Spleen (tissue), 7 donors: ENCODE data around the gene HEG1.

ENCODE experiments used
- CTCF ChIP-seq, 11 experiments: fragments of 200-600 bp in 7 of 11; fragments of 450-650 bp in 4 of 11; sonication (generic) in 4 of 11; IDR thresholded peaks in 8 of 11; conservative IDR thresholded peaks in 3 of 11; 1 replicate in 7 of 11; 2 replicates in 4 of 11; pipeline versions ENCODE4 v1.4.0 to v1.8.0; 2016 to 2021; ENCODE audit warnings: antibody characterized with exemption in 11 of 11, inconsistent platforms in 4 of 11, mild to moderate bottlenecking in 1 of 11
- POLR2A ChIP-seq, 3 donors: fragments of 450-650 bp; IDR thresholded peaks; one replicate each; pipeline ENCODE4 v1.5.1; 2017; ENCODE audit warnings: antibody characterized with exemption in 3 of 3, mild to moderate bottlenecking in 1 of 3
- donor health status: DM: no; HTN: no; CAD: no; lungs with moderate emphysema.
- donor health status: DM: no; HTN: no; CAD: no.
- donor health status: DM: no; HTN: no; CAD: no.

DNA sequence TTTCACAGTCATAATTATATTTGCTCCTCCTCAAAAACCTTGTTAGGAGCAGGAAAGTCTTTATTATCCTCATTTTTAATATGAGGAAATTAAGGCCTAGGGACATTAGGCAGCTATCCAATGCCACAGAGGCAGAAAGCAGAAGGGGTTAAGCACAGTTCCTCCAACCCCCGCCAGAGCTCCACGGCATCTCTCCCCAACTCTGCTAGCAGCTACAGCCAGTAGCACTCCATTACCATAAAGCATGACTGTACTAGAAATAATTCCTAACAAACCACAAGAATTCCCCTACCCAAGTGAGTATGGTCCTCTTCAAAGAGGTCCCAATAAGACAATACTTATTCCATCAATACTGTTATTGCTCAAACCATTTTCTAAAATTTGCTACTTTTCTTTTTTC, 9.8 kb downstream of the HEG1 start:
- TF ChIP-seq CTCF (IDR thresholded peaks at IDR 0.05 in 8 of 11, conservative IDR thresholded peaks at IDR 0.05 in 3 of 11) (no peak), POLR2A (IDR thresholded peaks at IDR 0.05) (no peak)
